ENCODE measurements around the gene APH1A. TPM values are rescaled to one million over a fixed set of nuclear protein-coding genes. Genes with fewer than 3 reads are reported as not detected.
"Not testable (repeated sequence)": the region's sequence is repeated elsewhere in the genome, so short reads cannot be mapped to it uniquely, and the experiment has no call there.

Gene APH1A
- 100 to 1,000 TPM; 104 to 119 (median 107) TPM for total RNA-seq (2021; fragmentation: NEBNext Ultra II Directional; extraction: Animal tissue kit (Norgen Biotek cat#: 25700))
- long read RNA-seq, transcript APH1A-202 (6 exons, 2,353 nt), result major isoform, 8 of 17 reads
- long read RNA-seq, partial matches to known transcripts, result 1 of 17 reads
- long read RNA-seq, other reads (novel, unspliced or antisense), result 3 of 17 reads

DNA sequence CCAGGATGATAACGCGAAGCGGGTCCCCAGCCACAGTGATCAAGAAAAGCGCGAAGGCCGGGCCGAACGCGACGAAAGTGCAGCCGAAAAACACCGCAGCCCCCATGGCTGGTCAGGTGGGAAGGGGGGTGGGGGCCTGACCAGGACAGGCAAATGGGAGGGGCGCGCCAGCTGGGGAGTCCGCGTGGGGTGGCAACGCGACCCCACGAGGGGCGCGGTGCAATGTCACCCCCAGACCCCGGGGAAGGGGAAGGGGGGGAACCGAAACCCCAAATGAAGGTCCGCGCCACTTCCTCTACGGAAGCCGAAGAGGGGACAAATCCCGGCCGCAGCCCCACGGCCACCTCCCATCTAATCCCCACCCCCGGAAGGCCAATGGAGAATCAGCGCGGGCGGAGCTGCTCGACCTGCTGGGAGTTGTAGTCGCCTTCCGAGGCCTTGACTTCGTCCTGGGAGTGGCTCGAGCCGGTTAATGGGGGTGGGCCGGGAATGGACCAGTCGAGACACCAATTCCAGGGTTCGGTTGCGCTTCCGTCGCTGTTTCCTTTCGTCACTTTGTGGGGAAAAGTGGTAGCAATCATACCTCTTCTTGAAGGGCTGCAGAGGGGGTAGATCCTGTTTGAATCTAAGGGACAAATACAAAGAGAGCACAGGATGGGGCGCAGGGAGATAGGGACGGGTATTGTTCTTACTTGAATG, at the start of gene APH1A:
Gene APH1A (minus strand): TSS at position 312 of the 699 bp plus-strand sequence. CDS start 206 bp downstream, at position 106.
- Mint-ChIP-seq H3K9me3 (no peaks in the 10 kb centered on the region), H3K4me3 (peak within 1 kb of the TSS; percentile 92), H3K27me3 (ENCODE audit: insufficient read depth) (peaks cover 3% of the 10 kb centered on the region), H3K4me1 (ENCODE audit: low read depth) (peaks cover 45% of the 10 kb centered on the region), H3K27ac (peak within 1 kb of the TSS; percentile 95), H3K36me3 (ENCODE audit: low read depth) (peaks cover 29% of the 10 kb centered on the region)
- TF ChIP-seq, protein P1, sequence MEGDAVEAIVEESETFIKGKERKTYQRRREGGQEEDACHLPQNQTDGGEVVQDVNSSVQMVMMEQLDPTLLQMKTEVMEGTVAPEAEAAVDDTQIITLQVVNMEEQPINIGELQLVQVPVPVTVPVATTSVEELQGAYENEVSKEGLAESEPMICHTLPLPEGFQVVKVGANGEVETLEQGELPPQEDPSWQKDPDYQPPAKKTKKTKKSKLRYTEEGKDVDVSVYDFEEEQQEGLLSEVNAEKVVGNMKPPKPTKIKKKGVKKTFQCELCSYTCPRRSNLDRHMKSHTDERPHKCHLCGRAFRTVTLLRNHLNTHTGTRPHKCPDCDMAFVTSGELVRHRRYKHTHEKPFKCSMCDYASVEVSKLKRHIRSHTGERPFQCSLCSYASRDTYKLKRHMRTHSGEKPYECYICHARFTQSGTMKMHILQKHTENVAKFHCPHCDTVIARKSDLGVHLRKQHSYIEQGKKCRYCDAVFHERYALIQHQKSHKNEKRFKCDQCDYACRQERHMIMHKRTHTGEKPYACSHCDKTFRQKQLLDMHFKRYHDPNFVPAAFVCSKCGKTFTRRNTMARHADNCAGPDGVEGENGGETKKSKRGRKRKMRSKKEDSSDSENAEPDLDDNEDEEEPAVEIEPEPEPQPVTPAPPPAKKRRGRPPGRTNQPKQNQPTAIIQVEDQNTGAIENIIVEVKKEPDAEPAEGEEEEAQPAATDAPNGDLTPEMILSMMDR (IDR thresholded peaks at IDR 0.05), result no peak
- DNase-seq, result peak; percentile 98

DNA sequence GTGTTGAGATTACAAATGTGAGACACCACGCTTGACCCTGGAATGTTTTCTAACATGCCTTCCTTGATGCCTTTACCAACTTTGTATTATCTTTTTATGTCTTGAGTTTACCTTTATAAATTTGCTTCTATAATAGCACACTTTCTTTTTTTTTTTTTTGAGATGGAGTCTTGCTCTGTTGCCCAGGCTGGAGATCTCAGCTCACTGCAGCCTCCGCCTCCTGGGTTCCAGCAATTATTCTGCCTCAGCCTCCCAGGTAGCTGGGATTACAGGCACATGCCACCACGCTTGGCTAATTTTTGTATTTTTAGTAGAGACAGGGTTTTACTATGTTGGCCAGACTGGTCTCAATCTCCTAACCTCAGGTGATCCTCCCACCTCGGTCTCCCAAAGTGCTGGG, 45.9 kb upstream of the APH1A start:
- not testable (repeated sequence) for H3K36me3 Mint-ChIP-seq (ENCODE audit: low read depth); H3K4me1 Mint-ChIP-seq (ENCODE audit: low read depth); H3K4me3 Mint-ChIP-seq; H3K9me3 Mint-ChIP-seq; H3K27me3 Mint-ChIP-seq (ENCODE audit: insufficient read depth); DNase-seq; H3K27ac Mint-ChIP-seq

DNA sequence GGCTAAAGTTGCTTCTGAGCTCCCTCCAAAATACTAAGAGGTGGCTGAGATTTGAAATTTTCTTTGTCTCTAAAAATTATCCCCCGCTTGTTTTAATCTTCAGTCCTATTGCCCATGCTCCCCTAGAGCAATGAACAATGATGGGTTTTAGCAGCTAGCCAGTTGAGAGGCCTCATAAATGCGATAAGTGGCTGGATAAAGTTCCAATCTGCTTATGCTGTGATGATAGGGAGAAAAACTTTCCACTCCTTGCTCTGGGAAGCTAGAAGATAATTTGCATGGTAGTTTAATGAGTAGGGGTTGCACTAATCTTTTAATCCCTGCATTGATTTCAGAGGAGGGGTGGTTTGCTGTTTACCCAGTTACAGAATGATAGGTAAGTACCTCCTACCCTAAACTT, 42.9 kb upstream of the APH1A start:
- DNase-seq, result no peak
- no peak overlapping the region for H3K27ac Mint-ChIP-seq
- H3K27me3 Mint-ChIP-seq (ENCODE audit: insufficient read depth), result no peaks in the 10 kb centered on the region; the same call in 1 of the 2 replicates
- no peak overlapping the region for H3K4me3 Mint-ChIP-seq
- H3K36me3 Mint-ChIP-seq (ENCODE audit: low read depth), result peaks cover 20% of the 10 kb centered on the region
- H3K4me1 Mint-ChIP-seq (ENCODE audit: low read depth), result no peaks in the 10 kb centered on the region
- no peaks in the 10 kb centered on the region for H3K9me3 Mint-ChIP-seq
- TF ChIP-seq, protein P1 (IDR thresholded peaks at IDR 0.05), result no peak

DNA sequence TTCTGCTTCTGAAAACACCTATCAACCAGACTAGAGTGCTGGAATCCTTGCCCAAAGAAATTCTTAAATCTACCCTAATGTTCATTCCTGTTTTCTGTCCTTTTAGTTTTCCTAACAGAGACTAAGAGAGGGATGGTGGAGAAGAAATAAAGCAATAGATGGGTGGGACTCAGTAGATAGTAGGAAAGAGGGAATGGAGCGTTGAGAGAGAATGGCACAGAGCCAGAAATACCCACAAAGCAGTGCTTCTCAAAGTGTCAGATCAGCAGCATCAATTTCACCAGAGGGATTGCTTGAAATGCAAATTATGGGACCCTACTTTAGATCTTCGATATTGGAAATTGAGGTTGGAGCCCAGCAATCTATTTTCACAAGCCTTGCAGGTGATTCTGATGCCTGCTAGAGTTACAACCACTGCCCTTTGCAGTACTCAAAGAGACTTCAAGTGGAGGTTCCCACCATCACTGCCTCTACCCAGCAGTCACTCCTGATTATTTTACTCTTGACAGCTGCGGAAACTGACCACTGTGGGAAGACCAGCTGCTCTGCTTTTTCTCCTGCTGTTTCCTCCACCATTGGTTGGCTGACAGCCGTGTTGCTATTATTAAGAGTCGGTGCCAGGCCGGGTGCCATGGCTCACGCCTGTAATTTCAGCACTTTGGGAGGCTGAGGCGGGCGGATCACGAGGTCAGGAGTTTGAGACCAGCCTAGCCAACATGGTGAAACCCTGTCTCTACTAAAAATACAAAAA, 41.1 kb upstream of the APH1A start:
- Mint-ChIP-seq H3K4me3 (no peak overlapping the region), H3K9me3 (no peaks in the 10 kb centered on the region), H3K36me3 (ENCODE audit: low read depth) (peaks cover 23% of the 10 kb centered on the region), H3K27me3 (ENCODE audit: insufficient read depth) (no peaks in the 10 kb centered on the region), H3K27ac (no peak overlapping the region), H3K4me1 (ENCODE audit: low read depth) (no peaks in the 10 kb centered on the region)
- no peak for DNase-seq
- TF ChIP-seq, protein P1 (IDR thresholded peaks at IDR 0.05), result no peak

DNA sequence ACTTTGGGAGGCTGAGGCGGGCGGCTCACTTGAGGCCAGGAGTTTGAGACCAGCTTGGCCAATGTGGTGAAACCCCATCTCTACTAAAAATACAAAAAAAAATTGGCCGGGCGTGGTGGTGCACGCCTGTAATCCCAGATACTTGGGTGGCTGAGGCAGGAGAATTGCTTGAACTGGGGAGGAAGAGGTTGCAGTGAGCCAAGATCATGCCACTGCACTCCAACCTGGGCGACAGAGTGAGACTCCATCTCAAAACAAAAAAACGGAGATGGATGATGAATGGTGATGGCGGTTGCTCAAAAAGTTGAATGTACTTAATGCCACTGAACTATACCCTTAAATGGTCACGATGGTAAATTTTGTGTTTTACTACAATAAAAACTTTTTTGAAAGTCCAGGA, 39.8 kb upstream of the APH1A start:
- H3K4me3 Mint-ChIP-seq; H3K27me3 Mint-ChIP-seq (ENCODE audit: insufficient read depth); H3K4me1 Mint-ChIP-seq (ENCODE audit: low read depth); H3K27ac Mint-ChIP-seq; DNase-seq; H3K9me3 Mint-ChIP-seq: not testable (repeated sequence)
- peaks cover 25% of the 10 kb centered on the region for H3K36me3 Mint-ChIP-seq (ENCODE audit: low read depth)

DNA sequence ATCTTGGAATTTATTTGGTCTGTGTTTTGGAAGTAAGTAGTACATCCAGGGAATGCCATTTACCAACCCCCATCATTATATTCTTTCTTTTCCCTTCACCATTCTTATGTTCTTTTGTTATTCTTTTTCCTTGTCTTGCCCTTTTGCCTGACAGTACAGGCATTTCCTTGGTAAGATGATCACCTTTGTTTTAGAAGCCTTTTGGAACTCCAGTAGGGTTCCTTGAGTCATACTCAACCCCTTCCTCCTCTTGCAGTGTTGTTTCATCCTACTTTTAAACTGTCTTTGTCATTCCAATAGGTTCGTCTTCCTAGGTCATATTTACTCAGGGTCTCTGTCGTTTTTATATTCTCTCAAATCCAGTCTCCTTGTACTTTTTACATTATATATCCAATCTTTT, 34.1 kb upstream of the APH1A start:
- peak overlapping the region; percentile 12; the same call in 1 of the 2 replicates for H3K27ac Mint-ChIP-seq
- H3K9me3 Mint-ChIP-seq, result no peaks in the 10 kb centered on the region
- H3K4me1 Mint-ChIP-seq (ENCODE audit: low read depth), result no peaks in the 10 kb centered on the region
- no peak for DNase-seq
- H3K4me3 Mint-ChIP-seq, result no peak overlapping the region
- TF ChIP-seq, protein P1 (IDR thresholded peaks at IDR 0.05), result no peak
- peaks cover 1% of the 10 kb centered on the region; the same call in 1 of the 2 replicates for H3K27me3 Mint-ChIP-seq (ENCODE audit: insufficient read depth)
- peaks cover 33% of the 10 kb centered on the region for H3K36me3 Mint-ChIP-seq (ENCODE audit: low read depth)

Measured in HFFc6 (cell line).